Pancreas (tissue), 10 donors: ENCODE data around the gene MAD1L1. TPM values are rescaled to one million over a fixed set of nuclear protein-coding genes. Genes with fewer than 3 reads are reported as not detected.

ENCODE experiments used
- ATAC-seq, 4 donors: fragments of 200-7000 bp; cut with Tn5 transposase; one replicate each; pipeline versions ENCODE4 v1.8.0 to v1.9.1; 2020; ENCODE audit warnings: mild to moderate bottlenecking in 4 of 4, moderate library complexity in 4 of 4
- DNase-seq, 6 donors: peaks; one replicate each; pipeline ENCODE4 v3.0.0-alpha.2; 2020
- FAIRE-seq: peaks from 2 replicates; lab custom pipeline; 2012; peaks lifted over from hg19 to GRCh38; lab: Jason Lieb, UNC
- H3K27ac ChIP-seq, 4 donors: fragments of 200-600 bp; sonication (generic); 1 replicate in 3 of 4; 2 replicates in 1 of 4; pipeline versions ENCODE4 v1.5.0 to v1.8.0; 2020
- H3K27me3 ChIP-seq, 4 donors: fragments of 200-600 bp; one replicate each; pipeline ENCODE4 v1.8.0; 2021
- H3K36me3 ChIP-seq, 3 donors: fragments of 200-600 bp; sonication (generic) in 1 of 3; one replicate each; pipeline versions ENCODE4 v1.5.0 to v1.8.0; 2020 to 2021
- H3K4me1 ChIP-seq, 3 donors: fragments of 200-600 bp; one replicate each; pipeline ENCODE4 v1.8.0; 2021
- H3K4me3 ChIP-seq, 4 donors: fragments of 200-600 bp; sonication (generic) in 2 of 4; one replicate each; pipeline versions ENCODE4 v1.5.0 to v1.8.0; 2020 to 2021
- H3K9me3 ChIP-seq, 4 donors: fragments of 200-600 bp; one replicate each; pipeline ENCODE4 v1.8.0; 2021
- WGBS, 2 donors: extraction: QIAGEN DNeasy Blood & Tissue Kit; methylation state at CpG; one replicate each; pipeline ENCODE4 v1.1.7; 2013; 5-methylcytosine and 5-hydroxymethylcytosine counted together
- intact Hi-C, 3 donors: fragments of 100-400 bp; cut with DNase I; formaldehyde crosslinking; loops; one replicate each; pipeline versions ENCODE4 v1.11.1 to v1.14.2; 2022
- polyA plus RNA-seq, 2 donors: library from polyadenylated mRNA; stranded (reverse); fragments of 200-250 nt; gene quantifications; one replicate each; pipeline ENCODE4 v1.2.3, GENCODE V29; 2013
- total RNA-seq, 6 donors: library from RNA; stranded (reverse); fragmentation: NEBNext Ultra II Directional in 4 of 6; extraction: Animal tissue kit (Norgen Biotek cat#: 25700) in 4 of 6; gene quantifications; one replicate each; pipeline versions ENCODE4 v1.2.1 to v1.2.4, GENCODE V29; 2021 to 2023
- TF ChIP-seq, protein P1 (sequence below), 4 donors: fragments of 200-600 bp; sonication (generic) in 3 of 4; IDR thresholded peaks; one replicate each; pipeline versions ENCODE4 v1.5.0 to v1.8.0; 2021; ENCODE audit warnings: antibody characterized with exemption in 4 of 4
- donor health status: healthy with polysubstance abuse.
- donor health status: DM: no; HTN: no; CAD: no; lungs with moderate emphysema.
- donor health status: DM: no; HTN: no; CAD: no.
- donor health status: control.
- donor health status: control.
- donor health status: Bipolar disorder and iron deficiency.
- donor health status: DM: yes; HTN: yes; CAD: no.
- donor health status: DM: no; HTN: no; CAD: no.
- donor health status: DM: no; HTN: no; CAD: no.
- donor health status: DM: yes; HTN: yes; CAD: no.

MAD1L1 gene
- total and polyA plus RNA-seq, 8 donors: 9.8 to 28.2 (median 11.9) TPM

DNA sequence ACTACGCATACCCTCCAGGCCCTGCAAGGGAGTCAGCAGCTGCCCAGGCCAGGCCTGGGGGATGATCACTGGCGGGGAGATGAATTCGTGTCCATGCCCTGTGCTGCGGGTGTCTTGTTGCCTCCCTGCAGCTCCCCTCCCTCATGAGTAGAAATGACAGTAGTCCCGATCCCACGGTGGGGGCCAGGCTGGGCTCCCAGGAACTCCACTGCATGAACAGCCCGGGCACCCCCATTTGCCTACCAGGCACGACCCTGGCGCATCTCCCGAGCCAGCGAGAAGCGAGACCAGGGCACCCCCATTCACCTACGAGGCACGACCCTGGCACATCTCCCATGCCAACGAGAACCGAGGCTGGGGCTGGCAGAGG lies 316.2 kb downstream of the MAD1L1 start:
- no peak for FAIRE-seq
- no peaks in the 10 kb centered on the region for H3K27me3 ChIP-seq
- peak in 2 of 6 donors; percentile 18 to 62 for DNase-seq
- ATAC-seq: no peak
- H3K4me1 ChIP-seq: peaks cover 0 to 7% (median 0%) of the 10 kb centered on the region in 3 donors
- TF ChIP-seq, protein P1, sequence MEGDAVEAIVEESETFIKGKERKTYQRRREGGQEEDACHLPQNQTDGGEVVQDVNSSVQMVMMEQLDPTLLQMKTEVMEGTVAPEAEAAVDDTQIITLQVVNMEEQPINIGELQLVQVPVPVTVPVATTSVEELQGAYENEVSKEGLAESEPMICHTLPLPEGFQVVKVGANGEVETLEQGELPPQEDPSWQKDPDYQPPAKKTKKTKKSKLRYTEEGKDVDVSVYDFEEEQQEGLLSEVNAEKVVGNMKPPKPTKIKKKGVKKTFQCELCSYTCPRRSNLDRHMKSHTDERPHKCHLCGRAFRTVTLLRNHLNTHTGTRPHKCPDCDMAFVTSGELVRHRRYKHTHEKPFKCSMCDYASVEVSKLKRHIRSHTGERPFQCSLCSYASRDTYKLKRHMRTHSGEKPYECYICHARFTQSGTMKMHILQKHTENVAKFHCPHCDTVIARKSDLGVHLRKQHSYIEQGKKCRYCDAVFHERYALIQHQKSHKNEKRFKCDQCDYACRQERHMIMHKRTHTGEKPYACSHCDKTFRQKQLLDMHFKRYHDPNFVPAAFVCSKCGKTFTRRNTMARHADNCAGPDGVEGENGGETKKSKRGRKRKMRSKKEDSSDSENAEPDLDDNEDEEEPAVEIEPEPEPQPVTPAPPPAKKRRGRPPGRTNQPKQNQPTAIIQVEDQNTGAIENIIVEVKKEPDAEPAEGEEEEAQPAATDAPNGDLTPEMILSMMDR (IDR thresholded peaks at IDR 0.05): no peak
- intact Hi-C loops: no loop called here
- no peaks in the 10 kb centered on the region for H3K36me3 ChIP-seq
- H3K9me3 ChIP-seq: no peaks in the 10 kb centered on the region
- H3K4me3 ChIP-seq: no peak overlapping the region
- WGBS, 2 donors: 93 to 95% methylated on average over 16 of the region's 16 CpGs
- no peak overlapping the region for H3K27ac ChIP-seq

- 85 to 88% methylated on average over 28 of the region's 28 CpGs for WGBS, 2 donors
- ATAC-seq: peak in 1 of 4 donors; percentile 18
Measured at GRCh38 chr7:1915956-1916600, 316.7 kb downstream of the MAD1L1 start.

DNA sequence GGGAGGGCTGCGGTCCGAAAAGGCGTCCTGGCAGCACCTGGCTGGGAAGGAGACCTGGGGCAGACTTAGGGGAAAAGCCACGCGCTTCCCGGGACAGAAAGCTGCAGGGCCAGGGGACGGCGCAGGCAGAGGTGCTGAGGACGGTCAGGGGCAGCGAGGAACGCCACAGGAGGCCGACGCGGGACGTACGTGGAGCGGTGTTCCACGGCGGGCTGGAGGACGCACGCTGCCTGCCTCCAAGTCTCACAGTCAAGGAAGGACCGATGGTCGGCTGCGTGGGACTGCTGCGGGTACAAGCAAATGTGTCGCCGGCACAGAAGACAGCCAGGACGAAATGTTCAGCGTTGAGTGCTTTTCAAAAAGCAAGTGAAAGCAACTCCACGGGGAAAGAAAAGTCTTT lies 317.4 kb downstream of the MAD1L1 start:
- 91 to 95% methylated on average over 26 to 30 of the region's 30 CpGs for WGBS, 2 donors
- H3K36me3 ChIP-seq: no peaks in the 10 kb centered on the region
- H3K27ac ChIP-seq: no peak overlapping the region
- H3K27me3 ChIP-seq: no peaks in the 10 kb centered on the region
- DNase-seq (peak in 2 of 6 donors; percentile 16 to 40), ATAC-seq (no peak), FAIRE-seq (no peak)
- no peaks in the 10 kb centered on the region for H3K9me3 ChIP-seq
- H3K4me1 ChIP-seq: peaks cover 0 to 7% (median 0%) of the 10 kb centered on the region in 3 donors
- TF ChIP-seq, protein P1 (IDR thresholded peaks at IDR 0.05): no peak
- no peak overlapping the region for H3K4me3 ChIP-seq
- intact Hi-C loops: no loop called here

More at GRCh38 chr7:1915956-1916600, 316.7 kb downstream of the MAD1L1 start:
- no peak overlapping the region for H3K4me3 ChIP-seq
- H3K27ac ChIP-seq: no peak overlapping the region
- H3K4me1 ChIP-seq: peaks cover 0 to 7% (median 0%) of the 10 kb centered on the region in 3 donors
- intact Hi-C loops: no loop called here
- no peaks in the 10 kb centered on the region for H3K36me3 ChIP-seq
- no peaks in the 10 kb centered on the region for H3K9me3 ChIP-seq
- H3K27me3 ChIP-seq: no peaks in the 10 kb centered on the region
- peak in 1 of 6 donors; percentile 33 for DNase-seq
- no peak for FAIRE-seq
- TF ChIP-seq, protein P1 (IDR thresholded peaks at IDR 0.05): no peak

DNA sequence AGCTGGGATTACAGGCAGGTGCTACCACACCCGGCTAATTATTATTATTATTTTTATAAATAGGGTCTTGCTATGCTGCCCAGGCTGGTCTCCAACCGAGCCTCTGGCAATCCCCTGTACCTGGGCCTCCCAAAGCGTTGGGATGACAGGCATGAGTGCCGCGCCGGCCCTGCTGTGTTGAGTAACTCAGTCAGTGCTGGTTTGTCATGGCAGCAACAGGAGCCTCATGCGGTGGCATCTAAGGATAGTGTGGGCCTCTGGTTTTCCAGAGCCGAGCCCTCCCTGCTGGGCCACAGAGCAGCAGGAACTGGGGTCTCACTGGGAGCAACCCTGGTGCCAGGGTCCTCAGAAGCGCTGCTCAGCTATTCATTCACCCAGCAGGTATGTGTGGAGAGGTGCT lies 318.0 kb downstream of the MAD1L1 start:
- H3K36me3 ChIP-seq: no peaks in the 10 kb centered on the region
- peaks cover 0 to 3% (median 0%) of the 10 kb centered on the region in 3 donors for H3K4me1 ChIP-seq
- no peak overlapping the region for H3K27ac ChIP-seq
- TF ChIP-seq, protein P1 (IDR thresholded peaks at IDR 0.05): no peak
- no peak for FAIRE-seq
- peak in 1 of 6 donors; percentile 32 for DNase-seq
- intact Hi-C loops: no loop called here
- no peaks in the 10 kb centered on the region for H3K9me3 ChIP-seq
- WGBS, 2 donors: 84 to 99% methylated on average over 9 of the region's 9 CpGs
- H3K4me3 ChIP-seq: no peak overlapping the region
- ATAC-seq: no peak
- H3K27me3 ChIP-seq: no peaks in the 10 kb centered on the region

GRCh38 chr7:1914321-1914720 lies 318.4 kb downstream of the MAD1L1 start:
- WGBS, 2 donors: 75 to 92% methylated on average over 21 of the region's 21 CpGs
- intact Hi-C loops: no loop called here
- TF ChIP-seq, protein P1 (IDR thresholded peaks at IDR 0.05): no peak
- peak in 1 of 6 donors; percentile 11 for DNase-seq
- Histone ChIP-seq H3K27me3 (no peaks in the 10 kb centered on the region), H3K36me3 (no peaks in the 10 kb centered on the region), H3K27ac (no peak overlapping the region), H3K4me3 (no peak overlapping the region), H3K9me3 (no peaks in the 10 kb centered on the region), H3K4me1 (no peaks in the 10 kb centered on the region)
- ATAC-seq: no peak
- FAIRE-seq: no peak
